ENCODE data around the gene PPP2R3B.
"Not testable (repeated sequence)": the region's sequence is repeated elsewhere in the genome, so short reads cannot be mapped to it uniquely, and the experiment has no call there.

PPP2R3B gene

DNA sequence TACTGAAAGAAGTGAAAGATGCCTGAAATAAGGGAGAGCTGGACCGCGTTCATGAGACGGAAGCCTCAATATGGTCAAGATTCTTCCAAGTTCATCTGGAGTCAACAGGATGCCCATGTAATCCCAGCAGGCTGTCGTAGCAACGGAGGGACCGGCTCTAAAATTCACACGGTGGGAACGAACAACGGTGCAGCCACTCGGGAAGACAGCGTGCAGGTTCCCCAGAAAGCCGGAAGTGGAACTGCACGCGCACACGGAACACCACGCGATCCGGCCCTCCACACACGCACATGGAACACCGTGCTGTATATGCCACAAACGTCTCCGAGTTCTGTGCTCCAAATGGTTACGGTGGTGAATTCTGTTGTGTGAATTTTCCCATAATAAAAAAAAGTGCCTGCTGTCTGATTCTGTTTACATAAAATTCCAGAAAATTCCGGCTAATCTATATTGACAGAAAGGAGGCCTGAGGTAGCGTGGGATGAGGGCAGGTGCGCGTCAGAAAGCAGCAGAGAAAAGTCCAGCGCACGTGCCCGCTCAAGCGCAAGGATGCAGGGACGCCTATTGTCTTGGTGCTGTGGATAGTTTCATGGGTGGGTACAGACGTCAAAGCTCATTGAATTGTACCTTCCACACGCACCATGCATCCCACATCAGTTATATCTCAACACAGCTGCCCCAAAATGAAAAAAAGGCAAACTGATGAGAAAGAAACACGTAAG lies 31.2 kb downstream of the PPP2R3B start:
- DNase-seq (ENCODE audit: low spot score) = no peak
- TF ChIP-seq CTCF (IDR thresholded peaks at IDR 0.05; ENCODE audit: extremely low read depth, missing control alignments) = no peak

GRCh38 chrX:353566-354535 lies 32.9 kb downstream of the PPP2R3B start:
- no peak for TF ChIP-seq CTCF (IDR thresholded peaks at IDR 0.05; ENCODE audit: extremely low read depth, missing control alignments)
- DNase-seq (ENCODE audit: low spot score) = no peak

DNA sequence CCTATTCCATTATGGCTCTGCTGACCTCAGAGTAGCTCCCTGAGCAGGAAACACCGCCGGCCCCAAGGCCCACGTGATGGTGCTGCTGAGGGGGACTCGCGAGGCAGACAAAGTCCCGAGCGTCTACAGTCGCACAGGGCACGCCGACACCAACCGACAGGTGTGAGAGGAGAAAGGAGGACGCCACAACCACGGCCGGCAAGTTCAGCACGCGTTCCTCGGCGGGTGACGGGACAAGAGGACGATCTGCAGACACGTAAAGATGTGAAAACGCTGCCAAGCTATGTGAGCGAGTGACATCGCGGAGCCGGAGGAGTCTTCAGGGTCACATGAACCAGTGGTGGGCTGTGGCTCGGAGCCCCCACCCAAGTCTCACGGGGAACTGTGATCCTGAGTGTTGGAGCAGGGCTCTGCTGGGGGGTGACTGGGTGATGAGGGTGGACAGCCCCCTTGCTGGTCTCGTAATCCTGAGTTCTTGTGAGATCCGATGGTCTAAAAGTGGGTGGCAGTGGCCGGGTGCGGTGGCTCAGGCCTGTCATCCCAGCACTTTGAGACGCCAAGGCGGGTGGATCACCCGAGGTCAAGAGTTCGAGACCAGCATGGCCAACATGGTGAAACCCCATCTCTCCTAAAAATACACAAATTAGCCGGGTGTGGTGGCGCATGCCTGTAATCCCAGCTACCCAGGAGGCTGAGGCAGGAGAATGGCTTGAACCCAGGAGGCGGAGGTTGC lies 34.0 kb downstream of the PPP2R3B start:
- no peak for TF ChIP-seq CTCF (IDR thresholded peaks at IDR 0.05; ENCODE audit: extremely low read depth, missing control alignments)
- no peak for DNase-seq (ENCODE audit: low spot score)

GRCh38 chrX:352181-352580 lies 34.5 kb downstream of the PPP2R3B start:
- no peak for TF ChIP-seq CTCF (IDR thresholded peaks at IDR 0.05; ENCODE audit: extremely low read depth, missing control alignments)
- DNase-seq (ENCODE audit: low spot score) = no peak

DNA sequence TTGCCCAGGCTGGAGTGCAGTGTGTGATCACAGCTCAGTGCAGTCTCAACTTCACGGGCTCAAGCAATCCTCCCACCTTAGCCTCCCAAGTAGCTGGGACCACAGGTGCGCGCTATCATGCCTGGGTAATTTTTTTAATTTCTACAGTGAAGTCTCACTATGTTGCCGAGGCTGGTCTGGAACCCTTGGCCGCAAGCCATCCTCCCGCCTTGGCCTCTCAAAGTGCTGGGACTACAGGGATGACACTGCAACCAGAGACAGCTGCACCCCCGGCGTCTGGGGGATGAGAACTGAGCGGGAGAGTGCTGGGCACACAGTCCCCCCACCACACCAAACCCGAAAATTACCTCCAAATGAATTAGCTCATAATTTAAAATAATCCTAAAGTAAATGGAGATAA lies 35.0 kb downstream of the PPP2R3B start:
- no peak for TF ChIP-seq CTCF (IDR thresholded peaks at IDR 0.05; ENCODE audit: extremely low read depth, missing control alignments)
- no peak for DNase-seq (ENCODE audit: low spot score)

DNA sequence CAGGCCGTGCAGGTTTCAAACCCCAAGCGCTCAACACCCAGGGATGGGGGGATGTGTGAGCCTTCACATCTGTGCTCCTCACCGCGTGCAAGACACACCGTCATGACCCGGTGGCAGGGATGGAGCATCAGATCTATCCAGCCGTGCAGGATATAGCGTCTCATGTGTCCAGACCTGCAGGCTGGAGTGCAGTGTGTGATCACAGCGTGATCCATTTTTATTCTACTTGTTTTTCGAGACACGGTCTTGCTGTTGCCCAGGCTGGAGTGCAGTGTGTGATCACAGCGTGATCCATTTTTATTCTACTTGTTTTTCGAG lies 35.4 kb downstream of the PPP2R3B start:
- not testable (repeated sequence) for DNase-seq (ENCODE audit: low spot score)

- TF ChIP-seq CTCF (IDR thresholded peaks at IDR 0.05; ENCODE audit: extremely low read depth, missing control alignments) = no peak
- DNase-seq (ENCODE audit: low spot score) = no peak
These were observed 36.0 kb downstream of the PPP2R3B start for GRCh38 chrX:350534-351323.
